DOHH2 (cell line): ENCODE data around the gene RPS6KA2.

Experiments
- H3F3A ChIP-seq: fragments of 200-600 bp; sonication (generic), shearing (Covaris generic); 2 replicates; pipeline ENCODE4 v1.6.0; 2016; ENCODE audit warnings: antibody characterized with exemption, mild to moderate bottlenecking; ENCODE audit not compliant: control insufficient read depth, insufficient read depth
- H3K27ac ChIP-seq: fragments of 200-600 bp; sonication (generic); 2 replicates; pipeline ENCODE4 v1.5.1; 2014; ENCODE audit warnings: low read depth, mild to moderate bottlenecking, low read length, moderate library complexity
- H3K27me3 ChIP-seq: fragments of 200-600 bp; sonication (generic); 2 replicates; pipeline ENCODE4 v1.6.1; 2014; ENCODE audit warnings: mild to moderate bottlenecking, low read length, mixed read lengths; ENCODE audit not compliant: control insufficient read depth
- H3K36me3 ChIP-seq: fragments of 200-600 bp; sonication (generic); 2 replicates; pipeline ENCODE4 v1.6.1; 2014; ENCODE audit warnings: mild to moderate bottlenecking, low read length, moderate library complexity, mixed read lengths; ENCODE audit not compliant: control insufficient read depth
- H3K4me1 ChIP-seq: fragments of 200-600 bp; sonication (generic); 2 replicates; pipeline ENCODE4 v1.6.1; 2014; ENCODE audit warnings: mild to moderate bottlenecking, low read length, mixed read lengths; ENCODE audit not compliant: control insufficient read depth
- H3K4me2 ChIP-seq: fragments of 200-600 bp; sonication (generic); 2 replicates; pipeline ENCODE4 v1.6.0; 2014; ENCODE audit warnings: mild to moderate bottlenecking, low read length, moderate library complexity
- H3K4me3 ChIP-seq: fragments of 200-600 bp; sonication (generic); 2 replicates; pipeline ENCODE4 v1.5.1; 2014; ENCODE audit warnings: mild to moderate bottlenecking, low read length, mixed read lengths
- H3K79me2 ChIP-seq: fragments of 200-600 bp; sonication (generic); 2 replicates; pipeline ENCODE4 v1.6.1; 2014; ENCODE audit warnings: mild to moderate bottlenecking, low read length, mixed read lengths; ENCODE audit not compliant: control insufficient read depth
- H3K9me2 ChIP-seq: fragments of 200-600 bp; sonication (generic); replicated peaks from 2 replicates; pipeline ENCODE4 v1.6.1; 2014; ENCODE audit warnings: mild to moderate bottlenecking, low read length, mixed read lengths; ENCODE audit not compliant: control insufficient read depth
- H3K9me3 ChIP-seq: fragments of 200-600 bp; sonication (generic); 2 replicates; pipeline ENCODE4 v1.6.1; 2014; ENCODE audit warnings: antibody characterized with exemption, low read length, mixed read lengths; ENCODE audit not compliant: control insufficient read depth, insufficient read depth
- H4K20me1 ChIP-seq: fragments of 200-600 bp; sonication (generic); 2 replicates; pipeline ENCODE4 v1.6.0; 2014; ENCODE audit warnings: low read depth, mild to moderate bottlenecking, antibody characterized with exemption, low read length, moderate library complexity; ENCODE audit not compliant: control insufficient read depth, insufficient read depth
- EZH2phosphoT487 ChIP-seq: fragments of 200-600 bp; sonication (generic); IDR thresholded peaks from 2 replicates; pipeline ENCODE4 v1.6.1; 2017; ENCODE audit warnings: borderline replicate concordance, mild to moderate bottlenecking, antibody characterized with exemption, low read length, moderate library complexity, mixed read lengths
- TF ChIP-seq, protein P1 (sequence below): fragments of 200-600 bp; sonication (generic); IDR thresholded peaks from one replicate; pipeline ENCODE4 v1.5.1; 2014; ENCODE audit warnings: antibody characterized with exemption, mild to moderate bottlenecking, low read depth, low read length; ENCODE audit not compliant: poor library complexity, severe bottlenecking

RPS6KA2 gene

DNA sequence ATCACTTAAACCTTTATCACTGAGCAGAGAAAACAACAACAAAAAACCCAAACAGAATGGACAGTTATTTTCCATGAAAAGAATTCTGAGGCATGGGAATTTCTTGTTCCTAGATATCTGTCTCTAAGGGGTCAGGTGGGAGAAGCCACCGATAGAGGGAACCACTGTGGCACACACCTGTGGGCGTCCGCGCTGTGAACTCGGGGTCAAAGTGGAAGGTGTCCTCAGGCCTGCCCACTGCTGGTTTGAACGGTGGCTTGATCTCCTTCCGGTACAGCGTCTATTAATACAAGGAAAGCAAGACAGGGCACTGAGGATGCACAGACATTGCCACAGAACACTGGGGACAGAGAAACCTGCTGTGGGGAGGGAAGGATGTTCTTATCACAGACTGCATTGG, 167.8 kb downstream of the RPS6KA2 start:
- no peak for TF ChIP-seq EZH2phosphoT487
- TF ChIP-seq, protein P1, sequence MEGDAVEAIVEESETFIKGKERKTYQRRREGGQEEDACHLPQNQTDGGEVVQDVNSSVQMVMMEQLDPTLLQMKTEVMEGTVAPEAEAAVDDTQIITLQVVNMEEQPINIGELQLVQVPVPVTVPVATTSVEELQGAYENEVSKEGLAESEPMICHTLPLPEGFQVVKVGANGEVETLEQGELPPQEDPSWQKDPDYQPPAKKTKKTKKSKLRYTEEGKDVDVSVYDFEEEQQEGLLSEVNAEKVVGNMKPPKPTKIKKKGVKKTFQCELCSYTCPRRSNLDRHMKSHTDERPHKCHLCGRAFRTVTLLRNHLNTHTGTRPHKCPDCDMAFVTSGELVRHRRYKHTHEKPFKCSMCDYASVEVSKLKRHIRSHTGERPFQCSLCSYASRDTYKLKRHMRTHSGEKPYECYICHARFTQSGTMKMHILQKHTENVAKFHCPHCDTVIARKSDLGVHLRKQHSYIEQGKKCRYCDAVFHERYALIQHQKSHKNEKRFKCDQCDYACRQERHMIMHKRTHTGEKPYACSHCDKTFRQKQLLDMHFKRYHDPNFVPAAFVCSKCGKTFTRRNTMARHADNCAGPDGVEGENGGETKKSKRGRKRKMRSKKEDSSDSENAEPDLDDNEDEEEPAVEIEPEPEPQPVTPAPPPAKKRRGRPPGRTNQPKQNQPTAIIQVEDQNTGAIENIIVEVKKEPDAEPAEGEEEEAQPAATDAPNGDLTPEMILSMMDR: no peak
- H3K36me3 ChIP-seq: peaks cover 21% of the 10 kb centered on the region
- H3K4me2 ChIP-seq: no peak overlapping the region
- H4K20me1 ChIP-seq: no peaks in the 10 kb centered on the region
- H3K4me3 ChIP-seq: no peak overlapping the region
- H3F3A ChIP-seq: peaks cover 39% of the 10 kb centered on the region
- peaks cover 70% of the 10 kb centered on the region for H3K4me1 ChIP-seq
- no peaks in the 10 kb centered on the region for H3K27me3 ChIP-seq
- no peaks in the 10 kb centered on the region for H3K9me2 ChIP-seq
- no peak overlapping the region for H3K27ac ChIP-seq
- H3K79me2 ChIP-seq: peaks cover 4% of the 10 kb centered on the region
- peaks cover 9% of the 10 kb centered on the region; the same call in 1 of the 2 replicates for H3K9me3 ChIP-seq

DNA sequence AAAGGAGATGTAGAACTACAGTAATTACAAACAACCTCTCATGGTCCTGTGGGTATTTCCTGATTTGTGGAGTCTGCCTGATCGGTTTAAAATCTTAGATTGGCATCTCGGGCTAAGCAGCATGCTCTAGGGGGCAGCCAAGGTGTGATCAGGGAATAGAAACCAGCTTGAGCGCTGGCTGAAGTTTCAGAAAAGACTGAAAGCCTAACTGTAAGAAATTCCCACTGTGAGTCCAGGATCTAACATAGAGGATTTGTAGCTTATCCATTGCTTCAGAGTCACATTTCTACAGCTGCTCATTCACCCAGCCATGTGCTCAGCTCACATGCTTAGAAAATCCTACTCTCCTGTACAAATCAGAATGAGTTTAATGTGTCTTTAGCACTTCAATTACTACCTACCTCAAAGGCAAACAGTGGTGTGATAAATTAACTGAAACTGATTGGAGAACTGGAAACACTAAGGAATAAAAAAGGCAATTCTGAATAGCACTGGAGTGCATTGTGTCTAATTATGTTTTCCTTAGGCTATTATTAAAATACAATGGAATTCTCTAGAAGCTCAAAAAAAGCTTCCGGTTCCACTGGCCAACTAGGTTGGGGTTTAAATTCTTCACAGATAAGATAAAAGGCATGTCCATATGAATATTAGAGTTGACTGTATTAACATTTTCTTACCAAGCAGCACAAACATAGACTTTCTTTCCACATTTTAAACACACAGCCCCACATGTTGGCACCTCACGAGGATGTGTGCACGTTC, 170.5 kb downstream of the RPS6KA2 start:
- Histone ChIP-seq H4K20me1 (no peaks in the 10 kb centered on the region), H3K79me2 (no peaks in the 10 kb centered on the region), H3K27me3 (no peaks in the 10 kb centered on the region), H3K27ac (no peak overlapping the region), H3K4me2 (0 out of 2 replicates have a peak overlapping the region, but pooled peaks have one; percentile 6), H3K9me2 (no peaks in the 10 kb centered on the region), H3K9me3 (peaks cover 9% of the 10 kb centered on the region; the same call in 1 of the 2 replicates), H3K4me3 (no peak overlapping the region), H3F3A (peaks cover 16% of the 10 kb centered on the region), H3K36me3 (peaks cover 21% of the 10 kb centered on the region), H3K4me1 (peaks cover 43% of the 10 kb centered on the region)
- TF ChIP-seq, protein P1: peak; percentile 72
- TF ChIP-seq EZH2phosphoT487: no peak

DNA sequence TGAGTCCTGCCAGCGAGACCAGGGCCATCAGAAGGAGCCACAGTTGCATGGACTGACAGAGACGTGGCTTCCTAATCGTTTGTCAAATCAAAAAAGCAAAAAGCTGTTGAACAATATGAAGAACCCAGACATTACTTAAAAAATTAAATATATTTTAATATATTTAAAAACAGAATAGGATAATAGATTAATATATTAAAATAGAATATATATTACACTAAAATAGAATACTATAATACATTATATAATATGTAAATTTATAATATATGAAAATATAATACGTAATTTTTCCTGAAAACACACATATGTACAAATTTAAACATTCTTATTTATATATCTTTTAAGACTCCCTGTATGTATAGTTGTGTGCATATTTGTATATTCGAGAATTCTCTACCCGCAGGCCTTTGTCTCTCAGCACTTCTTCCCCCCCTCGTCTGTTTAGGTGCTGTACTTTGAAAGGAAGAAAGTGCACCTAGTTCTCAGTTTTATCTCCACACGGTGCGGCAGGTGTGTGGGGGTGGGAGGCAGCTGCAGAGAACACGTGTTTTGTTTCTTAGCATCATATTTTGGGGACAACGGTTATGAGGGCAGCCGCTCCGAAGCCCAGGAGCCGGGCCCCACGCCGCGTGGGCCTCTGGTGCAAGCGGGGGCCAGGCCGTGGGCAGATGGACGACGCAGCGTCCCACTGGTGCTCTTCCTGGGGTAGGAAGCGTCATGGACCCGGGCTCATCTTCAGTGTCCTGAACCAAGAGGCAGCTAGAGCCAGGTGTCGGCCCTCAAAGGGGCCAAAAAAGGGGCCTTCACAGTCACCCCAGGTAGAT, 172.1 kb downstream of the RPS6KA2 start:
- TF ChIP-seq EZH2phosphoT487: no peak
- TF ChIP-seq, protein P1: no peak
- no peak overlapping the region for H3K4me2 ChIP-seq
- no peak overlapping the region for H3K4me3 ChIP-seq
- H3K79me2 ChIP-seq: no peaks in the 10 kb centered on the region
- H3K27me3 ChIP-seq: no peaks in the 10 kb centered on the region
- H3F3A ChIP-seq: peaks cover 3% of the 10 kb centered on the region; the same call in 1 of the 2 replicates
- peaks cover 21% of the 10 kb centered on the region for H3K36me3 ChIP-seq
- H3K27ac ChIP-seq: no peak overlapping the region
- H3K9me3 ChIP-seq: peaks cover 12% of the 10 kb centered on the region; the same call in 1 of the 2 replicates
- H3K9me2 ChIP-seq: no peaks in the 10 kb centered on the region
- no peaks in the 10 kb centered on the region for H4K20me1 ChIP-seq
- peaks cover 27% of the 10 kb centered on the region for H3K4me1 ChIP-seq
